Activated T-cell treated with anti-CD3 and anti-CD28 coated beads for 48 hours (primary cell): ENCODE results near the gene SPIB.
"Not testable (repeated sequence)": the region's sequence is repeated elsewhere in the genome, so short reads cannot be mapped to it uniquely, and the experiment has no call there.

Experiments used
- DNase-seq: peaks from one replicate; pipeline ENCODE4 v3.0.0-alpha.2; 2020; ENCODE audit warnings: low read depth

SPIB gene

DNA sequence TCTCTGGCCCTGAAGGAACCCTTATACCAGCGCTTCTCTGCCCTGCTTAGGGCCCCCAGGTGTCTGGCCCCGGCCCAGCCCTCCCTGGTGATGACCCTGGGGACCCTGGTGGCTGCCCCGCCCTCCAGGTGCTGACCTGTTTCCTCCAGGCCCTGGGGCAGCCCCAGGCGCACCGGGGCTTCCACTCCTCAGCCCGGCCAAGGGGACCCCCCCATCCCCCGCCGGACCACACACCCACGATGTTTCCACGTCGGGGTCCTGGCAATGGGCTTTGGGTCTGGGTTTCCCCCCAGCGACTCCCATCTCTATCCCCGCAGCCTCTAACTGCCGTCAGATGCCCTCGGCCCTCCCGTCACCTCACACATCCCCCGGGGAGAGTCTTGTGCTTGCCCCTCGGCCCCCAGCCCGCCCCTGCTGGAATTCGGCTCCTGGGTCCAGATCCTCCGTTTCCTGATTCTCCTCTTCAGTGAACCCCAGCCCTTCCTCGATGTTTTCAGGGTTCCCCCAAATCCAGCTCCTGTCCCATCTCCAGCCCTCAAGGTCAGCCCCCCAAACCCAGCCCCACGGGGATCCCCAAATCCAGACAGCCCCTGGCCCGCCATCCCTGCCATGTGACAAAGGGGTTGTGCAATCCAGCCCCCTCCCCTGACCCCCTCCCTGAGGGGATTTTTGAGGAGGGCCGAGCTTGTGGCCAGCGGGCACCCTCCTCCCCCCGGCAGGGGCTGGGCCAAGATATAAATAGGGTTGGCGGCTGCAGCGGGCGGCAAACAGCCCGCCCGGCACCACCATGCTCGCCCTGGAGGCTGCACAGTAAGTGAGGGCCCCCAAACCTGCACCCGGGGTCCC, at the start of gene SPIB:
Gene SPIB, plus strand, starts transcription at position 763 of the 846 bp plus-strand sequence. Its CDS starts 25 bp downstream, at position 788.
- no peak for DNase-seq

DNA sequence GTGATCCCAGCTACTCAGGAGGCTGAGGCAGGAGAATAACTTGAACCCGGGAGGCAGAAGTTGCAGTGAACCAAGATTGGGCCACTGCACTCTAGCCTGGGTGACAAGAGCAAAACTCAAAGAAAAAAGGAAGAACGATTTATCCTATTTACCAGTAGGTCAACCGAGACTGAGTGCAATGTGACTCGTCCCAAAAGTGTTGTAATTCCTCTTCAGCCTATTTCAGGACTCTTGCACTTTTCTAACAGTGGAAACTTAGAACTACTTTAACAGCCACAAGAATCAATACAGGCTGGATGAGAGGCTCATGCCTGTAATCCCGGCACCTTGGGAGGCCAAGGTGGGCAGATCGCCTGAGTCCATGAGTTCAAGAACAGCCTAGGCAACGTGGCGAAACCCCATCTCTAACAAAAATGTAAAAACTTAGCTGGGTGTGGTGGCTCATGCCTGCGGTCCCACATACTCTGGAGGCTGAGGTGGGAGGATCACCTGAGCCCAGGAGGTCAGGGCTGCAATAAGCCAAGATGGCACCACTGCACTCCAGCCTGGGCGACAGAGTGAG, 46.7 kb upstream of the SPIB start:
- no peak for DNase-seq

DNA sequence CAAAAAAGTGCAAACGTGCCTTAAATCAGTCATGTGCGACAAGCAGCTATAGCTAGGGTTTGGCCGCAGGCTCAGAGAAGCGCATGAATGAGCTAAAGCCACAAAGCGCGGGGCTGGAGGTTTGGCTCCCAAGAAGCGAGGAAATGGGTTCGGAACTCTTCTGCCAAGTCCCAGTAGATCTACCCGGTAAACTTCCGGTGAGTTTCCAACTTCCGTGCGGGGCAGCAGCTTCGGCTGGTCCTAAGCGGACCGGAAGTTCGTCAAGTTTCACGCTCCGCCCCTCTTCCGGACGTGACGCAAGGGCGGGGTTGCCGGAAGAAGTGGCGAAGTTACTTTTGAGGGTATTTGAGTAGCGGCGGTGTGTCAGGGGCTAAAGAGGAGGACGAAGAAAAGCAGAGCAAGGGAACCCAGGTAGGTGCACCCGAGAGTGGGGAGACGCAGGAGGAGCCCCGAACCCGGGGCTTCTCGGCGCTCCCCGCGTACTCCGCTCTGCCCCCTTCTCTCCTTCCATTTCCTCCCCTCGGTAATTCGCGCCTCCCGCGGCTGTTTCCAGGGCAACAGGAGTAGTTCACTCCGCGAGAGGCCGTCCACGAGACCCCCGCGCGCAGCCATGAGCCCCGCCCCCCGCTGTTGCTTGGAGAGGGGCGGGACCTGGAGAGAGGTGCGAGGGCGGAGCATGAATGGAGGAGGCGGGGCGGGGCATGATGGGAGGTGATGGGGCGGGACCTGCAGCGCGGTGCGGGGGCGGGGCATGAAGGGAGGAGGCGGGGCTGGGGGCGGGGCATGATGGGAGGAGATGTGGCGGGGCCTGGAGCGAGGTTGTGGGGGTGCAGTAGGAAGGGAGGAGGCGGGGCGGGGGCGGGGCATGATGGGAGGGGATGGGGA, 42.3 kb upstream of the SPIB start, which contains the start of gene NR1H2:
Gene NR1H2, plus strand, starts transcription at position 292 of the 885 bp plus-strand sequence. CDS start 1,149 bp downstream, outside the sequence.
- peak; percentile 92 for DNase-seq

GRCh38 chr19:50377051-50377461, 41.7 kb upstream of the SPIB start:
- peak; percentile 51 for DNase-seq

DNA sequence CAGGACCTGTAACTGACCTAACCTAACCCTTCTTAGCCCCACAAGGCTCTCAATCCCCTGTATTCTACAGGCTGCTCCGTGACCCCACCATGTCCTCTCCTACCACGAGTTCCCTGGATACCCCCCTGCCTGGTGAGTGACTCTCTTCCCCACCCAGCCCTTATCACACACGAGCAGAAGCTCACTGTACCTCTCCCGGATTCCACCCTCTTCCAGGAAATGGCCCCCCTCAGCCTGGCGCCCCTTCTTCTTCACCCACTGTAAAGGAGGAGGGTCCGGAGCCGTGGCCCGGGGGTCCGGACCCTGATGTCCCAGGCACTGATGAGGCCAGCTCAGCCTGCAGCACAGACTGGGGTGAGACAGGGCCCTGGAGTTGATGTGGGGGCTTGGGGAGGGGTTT, 41.2 kb upstream of the SPIB start:
- no peak for DNase-seq

DNA sequence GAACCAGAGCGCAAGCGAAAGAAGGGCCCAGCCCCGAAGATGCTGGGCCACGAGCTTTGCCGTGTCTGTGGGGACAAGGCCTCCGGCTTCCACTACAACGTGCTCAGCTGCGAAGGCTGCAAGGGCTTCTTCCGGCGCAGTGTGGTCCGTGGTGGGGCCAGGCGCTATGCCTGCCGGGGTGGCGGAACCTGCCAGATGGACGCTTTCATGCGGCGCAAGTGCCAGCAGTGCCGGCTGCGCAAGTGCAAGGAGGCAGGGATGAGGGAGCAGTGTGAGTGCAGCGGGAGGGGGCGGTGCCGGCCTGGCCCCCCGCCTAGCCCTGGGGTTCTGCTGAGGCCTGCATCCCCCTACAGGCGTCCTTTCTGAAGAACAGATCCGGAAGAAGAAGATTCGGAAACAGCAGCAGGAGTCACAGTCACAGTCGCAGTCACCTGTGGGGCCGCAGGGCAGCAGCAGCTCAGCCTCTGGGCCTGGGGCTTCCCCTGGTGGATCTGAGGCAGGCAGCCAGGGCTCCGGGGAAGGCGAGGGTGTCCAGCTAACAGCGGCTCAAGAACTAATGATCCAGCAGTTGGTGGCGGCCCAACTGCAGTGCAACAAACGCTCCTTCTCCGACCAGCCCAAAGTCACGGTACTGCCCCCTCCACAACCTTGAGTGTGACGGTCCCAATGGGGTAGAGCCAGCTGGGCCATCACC, 40.4 kb upstream of the SPIB start:
- DNase-seq = no peak

DNA sequence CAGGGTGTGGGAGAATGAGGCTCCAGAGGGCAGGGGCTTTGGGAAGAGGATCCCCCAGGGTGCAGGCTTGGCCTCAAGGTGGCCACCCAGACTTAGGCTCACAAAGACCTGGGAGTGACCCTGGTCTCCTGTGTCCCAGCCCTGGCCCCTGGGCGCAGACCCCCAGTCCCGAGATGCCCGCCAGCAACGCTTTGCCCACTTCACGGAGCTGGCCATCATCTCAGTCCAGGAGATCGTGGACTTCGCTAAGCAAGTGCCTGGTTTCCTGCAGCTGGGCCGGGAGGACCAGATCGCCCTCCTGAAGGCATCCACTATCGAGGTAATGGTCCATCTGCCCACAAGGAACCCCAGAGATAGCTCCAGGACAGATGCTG, 39.9 kb upstream of the SPIB start:
- no peak for DNase-seq

DNA sequence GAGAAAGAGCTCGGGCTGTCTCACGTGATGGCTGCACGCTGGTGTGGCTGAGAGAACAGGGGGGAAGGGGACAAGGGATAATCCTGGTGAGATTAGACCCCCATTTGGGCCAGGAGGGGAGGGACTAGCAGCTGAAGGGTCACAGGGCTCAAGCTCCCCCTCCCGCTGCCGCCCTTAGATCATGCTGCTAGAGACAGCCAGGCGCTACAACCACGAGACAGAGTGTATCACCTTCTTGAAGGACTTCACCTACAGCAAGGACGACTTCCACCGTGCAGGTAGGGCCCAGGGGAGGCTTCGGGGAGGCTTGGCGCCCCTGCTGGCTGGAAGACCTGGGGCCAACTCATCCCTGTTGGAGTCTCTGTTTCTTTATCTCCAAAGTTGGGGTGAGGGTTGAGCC, 39.1 kb upstream of the SPIB start:
- DNase-seq = no peak

GRCh38 chr19:50380137-50380536, 38.6 kb upstream of the SPIB start:
- no peak for DNase-seq

- DNase-seq = no peak
These were observed 38.0 kb upstream of the SPIB start for GRCh38 chr19:50380751-50381151.

DNA sequence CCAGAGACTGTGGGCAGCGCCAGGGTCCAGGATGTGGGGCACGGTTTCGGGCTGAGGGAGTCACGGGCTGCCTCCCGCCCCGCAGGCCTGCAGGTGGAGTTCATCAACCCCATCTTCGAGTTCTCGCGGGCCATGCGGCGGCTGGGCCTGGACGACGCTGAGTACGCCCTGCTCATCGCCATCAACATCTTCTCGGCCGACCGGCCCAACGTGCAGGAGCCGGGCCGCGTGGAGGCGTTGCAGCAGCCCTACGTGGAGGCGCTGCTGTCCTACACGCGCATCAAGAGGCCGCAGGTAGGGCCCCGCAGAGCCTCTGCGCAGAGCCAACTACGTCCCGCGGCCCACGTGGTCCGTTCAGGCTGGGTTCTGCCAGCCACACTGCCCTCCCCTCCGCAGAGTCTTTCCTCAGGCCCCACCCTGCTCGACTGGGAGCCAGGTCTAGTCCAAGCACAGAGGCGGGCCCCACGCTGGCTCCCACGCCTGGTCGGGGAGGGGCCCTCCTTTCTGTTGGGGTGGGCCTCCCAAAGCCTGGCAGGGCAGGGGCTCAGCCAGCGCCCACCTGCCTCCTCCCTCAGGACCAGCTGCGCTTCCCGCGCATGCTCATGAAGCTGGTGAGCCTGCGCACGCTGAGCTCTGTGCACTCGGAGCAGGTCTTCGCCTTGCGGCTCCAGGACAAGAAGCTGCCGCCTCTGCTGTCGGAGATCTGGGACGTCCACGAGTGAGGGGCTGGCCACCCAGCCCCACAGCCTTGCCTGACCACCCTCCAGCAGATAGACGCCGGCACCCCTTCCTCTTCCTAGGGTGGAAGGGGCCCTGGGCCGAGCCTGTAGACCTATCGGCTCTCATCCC, 36.6 kb upstream of the SPIB start:
- no peak for DNase-seq

- DNase-seq = no peak
These were observed 35.5 kb upstream of the SPIB start for GRCh38 chr19:50383001-50383851.

DNA sequence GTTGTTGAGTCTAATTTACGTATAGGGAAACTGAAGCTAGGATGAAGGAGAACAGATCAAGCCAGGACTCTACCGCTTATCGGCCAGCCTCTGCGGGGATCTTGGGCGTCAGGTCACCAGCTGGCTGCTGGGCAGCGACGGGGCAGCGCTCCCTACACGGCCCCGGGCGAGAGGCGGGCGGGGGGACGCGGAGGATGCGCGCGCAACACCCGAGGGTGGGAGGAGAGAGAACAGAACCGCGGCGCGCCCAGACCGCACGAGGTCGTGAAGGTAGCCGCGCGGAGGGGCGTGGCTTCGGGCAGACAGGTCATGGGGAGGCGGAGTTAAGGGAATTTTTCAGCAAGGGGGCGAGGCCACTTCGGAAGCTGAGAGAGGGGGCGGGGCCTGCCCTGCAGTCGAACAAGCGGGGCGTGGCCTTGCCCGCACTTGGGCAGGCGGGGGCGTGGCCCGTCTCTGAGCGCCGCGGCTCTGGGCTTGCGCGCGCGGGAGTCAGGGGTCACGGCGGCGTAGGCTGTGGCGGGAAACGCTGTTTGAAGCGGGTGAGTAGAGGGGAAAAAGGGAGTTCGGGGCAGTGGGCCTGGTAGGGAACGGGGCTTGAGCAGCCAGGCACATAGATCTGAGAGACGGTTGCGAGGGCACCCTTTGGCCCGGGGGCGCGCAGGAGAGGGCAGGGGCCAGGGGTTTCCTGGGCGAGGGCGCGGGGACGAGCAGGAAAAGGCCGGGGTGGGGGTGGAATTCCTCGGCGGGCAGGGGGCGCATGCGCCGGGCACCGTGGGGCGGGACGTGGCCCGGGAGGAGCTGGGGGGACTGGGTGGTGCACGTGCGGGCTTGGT, 34.7 kb upstream of the SPIB start, which contains the start of gene POLD1:
Gene POLD1, plus strand, starts transcription at position 496 of the 833 bp plus-strand sequence. CDS start 14,505 bp downstream, outside the sequence.
- DNase-seq = peak; percentile 99

DNA sequence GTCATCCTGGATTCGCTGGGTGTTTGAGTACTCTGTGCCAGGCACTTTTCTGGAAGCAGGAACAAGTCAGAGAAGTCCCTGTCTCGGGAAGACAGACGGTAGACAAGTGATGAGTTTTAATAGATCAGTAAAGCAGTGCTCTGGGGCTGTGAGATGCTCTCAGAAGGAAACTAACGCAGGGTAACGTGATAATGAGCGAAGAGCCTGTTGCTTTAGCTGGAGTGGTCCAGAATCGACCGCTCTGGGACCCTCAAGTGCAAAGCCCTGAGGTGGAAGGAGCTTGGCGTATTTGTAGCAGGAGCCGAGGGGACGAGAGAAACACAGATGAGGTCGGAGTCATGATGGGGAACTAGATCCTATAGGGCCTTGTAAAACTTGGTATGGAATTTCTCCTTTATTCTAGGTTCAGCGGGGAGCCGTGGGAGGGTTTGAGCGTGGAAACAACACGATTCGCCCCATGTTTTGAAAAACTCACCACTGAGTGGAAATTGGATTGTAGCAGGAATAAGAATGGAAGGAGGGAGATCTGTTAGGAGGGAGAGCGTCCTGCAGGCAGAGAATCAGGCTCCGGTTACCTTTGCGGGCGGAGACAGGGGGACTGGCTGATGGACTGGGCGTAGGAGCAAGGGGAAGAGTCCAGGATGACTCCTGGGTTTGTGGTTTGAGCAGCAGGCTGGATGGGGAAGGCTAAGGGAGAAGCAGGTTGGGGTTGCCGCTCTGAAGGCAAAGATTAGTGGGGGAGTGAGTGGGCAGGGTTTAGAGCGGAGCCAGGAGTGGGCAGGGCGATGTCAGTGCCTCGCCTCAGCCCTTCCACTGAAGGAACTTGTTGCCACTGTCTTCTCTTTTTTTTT, 33.8 kb upstream of the SPIB start:
- no peak for DNase-seq

DNA sequence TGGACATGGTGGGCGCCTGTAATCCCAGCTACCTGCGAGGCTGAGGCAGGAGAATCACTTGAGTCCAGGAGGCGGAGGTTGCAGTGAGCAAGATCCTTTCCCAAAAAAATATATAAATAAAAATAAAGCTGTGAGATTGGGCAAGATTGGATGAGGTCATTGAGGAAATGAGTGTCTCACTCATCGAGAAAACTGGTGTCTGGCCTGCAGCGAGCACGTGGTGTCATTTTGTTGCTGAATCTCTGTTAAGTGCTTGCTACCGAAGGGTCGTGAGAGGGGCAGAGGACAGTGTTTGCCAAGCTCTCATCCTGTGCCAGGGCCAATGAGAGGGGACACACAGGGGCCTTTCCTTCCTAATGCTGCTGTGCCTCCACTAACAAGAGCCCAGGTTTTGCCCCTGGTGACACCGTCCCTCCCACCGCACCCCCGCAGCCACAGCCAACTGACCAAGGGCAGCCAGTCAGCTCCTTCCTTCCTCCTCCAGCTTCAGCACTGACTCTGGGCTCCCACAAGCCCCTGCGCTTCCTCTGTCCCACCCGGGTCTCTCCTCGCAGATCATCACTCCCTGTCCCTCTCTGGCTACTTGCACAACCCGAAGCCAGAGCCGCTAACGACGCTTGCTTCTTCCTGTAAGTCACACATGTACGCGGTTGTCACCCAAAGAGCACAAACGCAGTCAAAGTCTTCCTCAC, 31.4 kb upstream of the SPIB start:
- no peak for DNase-seq

DNA sequence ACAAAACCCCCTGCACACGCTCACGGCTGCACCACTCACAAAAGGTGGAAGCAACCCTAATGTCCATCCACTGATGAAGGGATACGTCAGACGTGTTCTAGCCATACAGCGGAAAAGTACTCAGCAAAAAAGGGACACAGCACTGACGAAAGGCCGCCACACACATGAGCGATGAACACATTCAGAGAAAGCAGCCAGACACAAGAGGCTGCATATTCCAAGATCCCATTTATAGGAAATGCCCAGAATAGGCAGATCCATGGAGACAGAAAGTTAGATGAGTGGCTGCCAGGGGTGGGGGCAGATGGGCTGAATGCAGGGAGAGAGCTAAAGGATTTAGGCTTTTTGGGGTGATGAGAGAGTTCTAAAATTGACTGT, 30.9 kb upstream of the SPIB start:
- DNase-seq = no peak

- DNase-seq = not testable (repeated sequence)
These were observed 28.4 kb upstream of the SPIB start for GRCh38 chr19:50390295-50390694.
